ENCODE measurements around the gene C1QL2.

GRCh38 chr2:119177171-119177837 is 18.8 kb upstream of the C1QL2 start:
- no peak for TF ChIP-seq POLR2A (IDR thresholded peaks at IDR 0.05; ENCODE audit: low read depth, low read length)
- no peak for TF ChIP-seq POLR2AphosphoS5 (IDR thresholded peaks at IDR 0.05; ENCODE audit: low read depth, low read length)
- no peak for TF ChIP-seq TAF1 (IDR thresholded peaks at IDR 0.05; ENCODE audit: low read depth, low read length)

Measured in GM12891 (cell line).